VCaP (cell line): ENCODE data around the gene REELD1.

ENCODE experiments used
- H3K27ac ChIP-seq: fragments of 450-650 bp; 2 replicates; pipeline ENCODE4 v1.5.1; 2017
- CTCF ChIP-seq: fragments of 450-650 bp; conservative IDR thresholded peaks from 2 replicates; pipeline ENCODE4 v1.5.1; 2017; ENCODE audit warnings: mild to moderate bottlenecking, moderate library complexity

REELD1 gene

GRCh38 chr4:146243141-146243882, 29.0 kb downstream of the REELD1 start:
- H3K27ac ChIP-seq: peak overlapping the region; percentile 94; the same call in 1 of the 2 replicates
- TF ChIP-seq CTCF: peak; percentile 41

GRCh38 chr4:146243883-146244277, 29.5 kb downstream of the REELD1 start:
- no peak overlapping the region; the same call in 1 of the 2 replicates for H3K27ac ChIP-seq
- no peak for TF ChIP-seq CTCF

GRCh38 chr4:146244496-146244895, 30.2 kb downstream of the REELD1 start:
- H3K27ac ChIP-seq: no peak overlapping the region
- TF ChIP-seq CTCF: no peak

GRCh38 chr4:146245246-146245645, 30.9 kb downstream of the REELD1 start:
- no peak for TF ChIP-seq CTCF
- no peak overlapping the region for H3K27ac ChIP-seq

GRCh38 chr4:146245850-146246249, 31.5 kb downstream of the REELD1 start:
- H3K27ac ChIP-seq: no peak overlapping the region
- no peak for TF ChIP-seq CTCF

GRCh38 chr4:146246381-146246780, 32.0 kb downstream of the REELD1 start:
- no peak for TF ChIP-seq CTCF
- H3K27ac ChIP-seq: no peak overlapping the region

- TF ChIP-seq CTCF: no peak
- H3K27ac ChIP-seq: no peak overlapping the region
Observed at GRCh38 chr4:146247356-146247755, 33.0 kb downstream of the REELD1 start.
